Ascending aorta (tissue), 2 donors: Measurements from ENCODE around the gene SLC46A3. TPM values are rescaled to one million over a fixed set of nuclear protein-coding genes. Genes with fewer than 3 reads are reported as not detected.
A peak's percentile ranks its signal among the peaks of the same experiment; 100 is the strongest.

Source experiments
- DNase-seq, 2 donors: peaks; one replicate each; pipeline ENCODE4 v3.0.0-alpha.2; 2019; ENCODE audit warnings: low spot score in 2 of 2
- H3K27ac ChIP-seq, 2 donors: fragments of 200-600 bp; sonication (generic); one replicate each; pipeline ENCODE4 v1.5.1; 2016 to 2017; ENCODE audit warnings: mild to moderate bottlenecking in 1 of 2
- H3K27me3 ChIP-seq: fragments of 200-600 bp; sonication (generic); one replicate; pipeline ENCODE4 v1.5.1; 2017
- H3K36me3 ChIP-seq, 2 donors: fragments of 200-600 bp; sonication (generic); one replicate each; pipeline ENCODE4 v1.5.1; 2016
- H3K4me1 ChIP-seq, 2 donors: fragments of 200-600 bp; sonication (generic); one replicate each; pipeline ENCODE4 v1.5.1; 2016 to 2017; ENCODE audit warnings: mild to moderate bottlenecking in 1 of 2
- H3K4me3 ChIP-seq, 2 donors: fragments of 200-600 bp; sonication (generic); one replicate each; pipeline ENCODE4 v1.5.1; 2016 to 2017; ENCODE audit warnings: mild to moderate bottlenecking in 1 of 2
- H3K9me3 ChIP-seq, 2 donors: fragments of 200-600 bp; sonication (generic); one replicate each; pipeline ENCODE4 v1.5.1; 2016
- intact Hi-C: fragments of 100-400 bp; cut with DNase I; formaldehyde crosslinking; loops from one replicate; pipeline ENCODE4 v1.15.1; 2023
- total RNA-seq: library from RNA; depleted of rRNA; stranded (reverse); fragments of >200 nt; gene quantifications from one replicate; pipeline ENCODE4 v1.1.0, GENCODE V29; 2016
- TF ChIP-seq, protein P1 (sequence below), 3 experiments: fragments of 200-600 bp in 2 of 3; fragments of 450-650 bp in 1 of 3; sonication (generic) in 2 of 3; IDR thresholded peaks; one replicate each; pipeline ENCODE4 v1.5.1; 2016 to 2019; ENCODE audit warnings: antibody characterized with exemption in 3 of 3, mild to moderate bottlenecking in 1 of 3, moderate library complexity in 1 of 3

Gene SLC46A3
- total RNA-seq, 1 donor from 2014 or later = 2.8 TPM

DNA sequence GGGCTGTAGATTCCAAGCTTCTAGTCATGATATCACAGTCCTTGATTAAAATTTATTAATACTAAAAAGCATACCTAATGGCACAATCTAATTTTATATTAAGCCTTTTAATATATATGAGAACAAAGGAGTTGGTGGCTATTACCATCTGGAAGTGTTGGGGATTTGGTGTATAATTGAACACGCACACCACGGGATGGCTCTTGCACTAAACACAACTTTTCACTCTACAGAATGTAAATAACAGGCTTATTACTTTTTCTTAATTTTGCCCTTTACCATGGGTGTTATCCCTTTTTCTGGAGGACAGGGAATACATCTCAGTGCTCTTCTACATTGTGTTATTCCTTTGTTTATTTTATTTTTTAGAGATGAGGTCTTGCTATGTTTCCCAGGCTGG lies 38.2 kb downstream of the SLC46A3 start:
- intact Hi-C loops = no loop called here
- no peak for DNase-seq
- H3K9me3 ChIP-seq = no peaks in the 10 kb centered on the region
- H3K27ac ChIP-seq = no peak overlapping the region
- no peaks in the 10 kb centered on the region for H3K4me1 ChIP-seq
- H3K27me3 ChIP-seq = no peaks in the 10 kb centered on the region
- TF ChIP-seq, protein P1, sequence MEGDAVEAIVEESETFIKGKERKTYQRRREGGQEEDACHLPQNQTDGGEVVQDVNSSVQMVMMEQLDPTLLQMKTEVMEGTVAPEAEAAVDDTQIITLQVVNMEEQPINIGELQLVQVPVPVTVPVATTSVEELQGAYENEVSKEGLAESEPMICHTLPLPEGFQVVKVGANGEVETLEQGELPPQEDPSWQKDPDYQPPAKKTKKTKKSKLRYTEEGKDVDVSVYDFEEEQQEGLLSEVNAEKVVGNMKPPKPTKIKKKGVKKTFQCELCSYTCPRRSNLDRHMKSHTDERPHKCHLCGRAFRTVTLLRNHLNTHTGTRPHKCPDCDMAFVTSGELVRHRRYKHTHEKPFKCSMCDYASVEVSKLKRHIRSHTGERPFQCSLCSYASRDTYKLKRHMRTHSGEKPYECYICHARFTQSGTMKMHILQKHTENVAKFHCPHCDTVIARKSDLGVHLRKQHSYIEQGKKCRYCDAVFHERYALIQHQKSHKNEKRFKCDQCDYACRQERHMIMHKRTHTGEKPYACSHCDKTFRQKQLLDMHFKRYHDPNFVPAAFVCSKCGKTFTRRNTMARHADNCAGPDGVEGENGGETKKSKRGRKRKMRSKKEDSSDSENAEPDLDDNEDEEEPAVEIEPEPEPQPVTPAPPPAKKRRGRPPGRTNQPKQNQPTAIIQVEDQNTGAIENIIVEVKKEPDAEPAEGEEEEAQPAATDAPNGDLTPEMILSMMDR (IDR thresholded peaks at IDR 0.05) = no peak
- peaks cover 12 to 47% of the 10 kb centered on the region in 2 donors for H3K36me3 ChIP-seq
- no peak overlapping the region for H3K4me3 ChIP-seq

DNA sequence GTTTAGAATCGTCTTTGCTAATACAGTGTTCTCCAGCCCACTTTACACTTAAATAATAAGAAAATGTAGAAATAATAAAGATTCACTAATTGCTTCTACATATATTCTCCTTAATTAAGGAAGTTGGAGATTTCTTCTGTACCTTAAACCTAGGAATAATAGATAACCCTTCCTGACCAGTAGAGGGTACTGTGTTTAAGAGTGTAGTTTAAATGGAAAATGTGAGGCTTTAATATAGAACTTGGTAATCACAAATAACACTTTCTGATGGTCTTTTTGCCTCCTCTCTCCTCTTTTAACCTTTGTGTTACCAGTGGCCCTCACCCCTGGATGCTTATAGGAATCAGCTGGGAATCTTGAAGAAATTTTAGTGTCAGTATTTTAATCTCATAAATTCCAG lies 39.1 kb downstream of the SLC46A3 start:
- TF ChIP-seq, protein P1 (IDR thresholded peaks at IDR 0.05) = peak; percentile 17 to 39 (median 28)
- no peak overlapping the region for H3K27ac ChIP-seq
- no peak for DNase-seq
- no peaks in the 10 kb centered on the region for H3K27me3 ChIP-seq
- intact Hi-C loops = loop anchor here (2.0 kb wide), 1 partner anchor 117 kb away; no protein-coding TSS in a partner anchor
- no peaks in the 10 kb centered on the region for H3K4me1 ChIP-seq
- H3K9me3 ChIP-seq = no peaks in the 10 kb centered on the region
- no peak overlapping the region for H3K4me3 ChIP-seq
- peaks cover 21 to 56% of the 10 kb centered on the region in 2 donors for H3K36me3 ChIP-seq

- TF ChIP-seq, protein P1 (IDR thresholded peaks at IDR 0.05) = no peak
- Histone ChIP-seq H3K4me3 (no peak overlapping the region), H3K27ac (no peak overlapping the region), H3K9me3 (no peaks in the 10 kb centered on the region), H3K36me3 (peaks cover 29 to 65% of the 10 kb centered on the region in 2 donors), H3K4me1 (no peaks in the 10 kb centered on the region), H3K27me3 (no peaks in the 10 kb centered on the region)
- no peak for DNase-seq
- intact Hi-C loops = loop anchor here (2.0 kb wide), 1 partner anchor 118 kb away; no protein-coding TSS in a partner anchor
Observed at GRCh38 chr13:28678809-28679208, 40.0 kb downstream of the SLC46A3 start.

GRCh38 chr13:28671126-28671792 lies 47.5 kb downstream of the SLC46A3 start:
- Histone ChIP-seq H3K27me3 (no peaks in the 10 kb centered on the region), H3K36me3 (peaks cover 89 to 94% of the 10 kb centered on the region in 2 donors), H3K9me3 (no peaks in the 10 kb centered on the region), H3K4me1 (no peaks in the 10 kb centered on the region), H3K27ac (no peak overlapping the region), H3K4me3 (no peak overlapping the region)
- intact Hi-C loops = no loop called here
- TF ChIP-seq, protein P1 (IDR thresholded peaks at IDR 0.05) = no peak
- no peak for DNase-seq

DNA sequence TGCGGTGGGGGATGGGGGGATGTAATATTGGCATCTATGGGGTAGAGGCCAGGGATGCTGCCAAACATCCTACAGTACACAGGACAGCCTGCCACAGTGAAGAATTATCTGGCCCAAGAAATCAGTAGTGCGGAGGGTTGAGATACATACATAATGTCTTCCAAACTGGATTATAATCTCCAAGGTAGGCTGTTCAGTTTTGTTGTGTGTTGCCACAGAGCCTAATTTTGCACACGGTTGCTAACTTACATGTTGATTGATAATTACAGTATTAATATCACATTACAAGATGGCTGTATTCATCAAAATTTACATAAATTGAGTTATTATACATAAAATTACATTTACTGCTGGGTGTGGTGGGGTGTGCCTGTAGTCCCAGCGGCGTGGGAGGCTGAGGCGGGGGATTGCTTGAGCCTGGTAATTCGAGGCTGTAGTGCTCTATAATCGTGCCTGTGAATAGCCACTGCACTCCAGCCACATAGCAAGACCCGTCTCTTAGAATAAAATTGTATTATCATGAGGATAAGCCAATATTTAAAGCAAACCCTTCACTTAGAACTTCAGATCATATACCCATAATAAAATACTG lies 51.8 kb downstream of the SLC46A3 start:
- no peaks in the 10 kb centered on the region for H3K27me3 ChIP-seq
- no peak for DNase-seq
- intact Hi-C loops = no loop called here
- H3K4me3 ChIP-seq = no peak overlapping the region
- TF ChIP-seq, protein P1 (IDR thresholded peaks at IDR 0.05) = no peak
- H3K9me3 ChIP-seq = no peaks in the 10 kb centered on the region
- H3K4me1 ChIP-seq = no peaks in the 10 kb centered on the region
- no peak overlapping the region for H3K27ac ChIP-seq
- peaks cover 74 to 94% of the 10 kb centered on the region in 2 donors for H3K36me3 ChIP-seq
